Testis (tissue), 3 donors: ENCODE measurements around the gene DNER. TPM values are rescaled to one million over a fixed set of nuclear protein-coding genes. Genes with fewer than 3 reads are reported as not detected.

Experiments used
- DNase-seq: peaks from one replicate; pipeline ENCODE4 v3.0.0-alpha.2; 2019
- H3K27ac ChIP-seq, 2 donors: fragments of 200-600 bp; sonication (generic); one replicate each; pipeline ENCODE4 v1.5.1; 2019
- H3K27me3 ChIP-seq: fragments of 200-600 bp; sonication (generic); one replicate; pipeline ENCODE4 v1.5.1; 2019
- H3K36me3 ChIP-seq: fragments of 200-600 bp; sonication (generic); one replicate; pipeline ENCODE4 v1.5.1; 2017; ENCODE audit warnings: low read depth; ENCODE audit errors: missing control alignments
- H3K4me1 ChIP-seq: fragments of 200-600 bp; sonication (generic); one replicate; pipeline ENCODE4 v1.5.1; 2019
- H3K4me3 ChIP-seq, 2 donors: fragments of 200-600 bp; sonication (generic); one replicate each; pipeline ENCODE4 v1.5.1; 2017 to 2019
- H3K9me3 ChIP-seq: fragments of 200-600 bp; sonication (generic); one replicate; pipeline ENCODE4 v1.5.1; 2017
- POLR2A ChIP-seq: fragments of 450-650 bp; IDR thresholded peaks from one replicate; pipeline ENCODE4 v1.6.1; 2017; ENCODE audit warnings: antibody characterized with exemption, mild to moderate bottlenecking, moderate library complexity
- WGBS, 2 donors: methylation state at CpG; one replicate each; pipeline ENCODE4 v1.1.5; 2018; 5-methylcytosine and 5-hydroxymethylcytosine counted together
- intact Hi-C: fragments of 100-400 bp; cut with DNase I; formaldehyde crosslinking; loops from one replicate; pipeline ENCODE4 v1.15.1; 2023; ENCODE audit warnings: low total_unique reads
- polyA plus RNA-seq: library from polyadenylated mRNA; stranded (reverse); fragments of 350-450 nt; fragmentation: Illumina TruSeq; extraction: RNeasy Lipid Tissue Mini Kit (QIAGEN cat#74804); gene quantifications from one replicate; pipeline ENCODE4 v1.2.3, GENCODE V29; 2014; ENCODE audit warnings: low read depth, low replicate concordance; ENCODE audit not compliant: insufficient read depth
- total RNA-seq, 2 donors: library from RNA; depleted of rRNA; stranded (reverse); fragments of >200 nt; gene quantifications; one replicate each; pipeline ENCODE4 v1.2.3, GENCODE V29; 2016
- TF ChIP-seq, protein P1 (sequence below), 3 experiments: fragments of 450-650 bp in 2 of 3; fragments of 200-600 bp in 1 of 3; sonication (generic) in 1 of 3; IDR thresholded peaks; one replicate each; pipeline ENCODE4 v1.5.1; 2016 to 2019; ENCODE audit warnings: antibody characterized with exemption in 3 of 3, mild to moderate bottlenecking in 2 of 3, moderate library complexity in 1 of 3

The DNER gene
- total and polyA plus RNA-seq, 3 donors from 2014 or later: 2.0 to 4.8 (median 2.9) TPM

DNA sequence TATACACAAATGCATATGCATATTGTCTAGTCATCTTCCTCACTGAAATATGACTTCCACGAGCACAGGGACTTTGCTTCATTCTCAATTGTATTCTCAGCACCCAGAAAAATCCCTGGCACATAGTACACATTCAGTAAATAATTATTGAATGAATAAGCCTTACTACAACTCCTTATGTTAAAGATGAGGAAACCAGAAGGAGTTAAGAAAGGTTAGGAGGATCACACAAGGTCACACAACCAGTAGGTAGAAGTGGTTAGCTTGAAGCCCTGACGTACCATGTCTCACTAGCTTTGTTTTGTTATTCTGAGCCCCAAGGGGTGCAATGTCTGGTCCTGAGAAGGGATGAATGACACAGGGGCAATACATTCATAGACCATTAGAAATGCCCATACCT lies 222.3 kb downstream of the DNER start:
- WGBS, 2 donors: 81 to 92% methylated on average over 2 of the region's 2 CpGs
- intact Hi-C loops: no loop called here
- no peaks in the 10 kb centered on the region for H3K4me1 ChIP-seq
- no peak for DNase-seq
- H3K27me3 ChIP-seq: no peaks in the 10 kb centered on the region
- no peak overlapping the region for H3K4me3 ChIP-seq
- no peaks in the 10 kb centered on the region for H3K36me3 ChIP-seq
- TF ChIP-seq, protein P1, sequence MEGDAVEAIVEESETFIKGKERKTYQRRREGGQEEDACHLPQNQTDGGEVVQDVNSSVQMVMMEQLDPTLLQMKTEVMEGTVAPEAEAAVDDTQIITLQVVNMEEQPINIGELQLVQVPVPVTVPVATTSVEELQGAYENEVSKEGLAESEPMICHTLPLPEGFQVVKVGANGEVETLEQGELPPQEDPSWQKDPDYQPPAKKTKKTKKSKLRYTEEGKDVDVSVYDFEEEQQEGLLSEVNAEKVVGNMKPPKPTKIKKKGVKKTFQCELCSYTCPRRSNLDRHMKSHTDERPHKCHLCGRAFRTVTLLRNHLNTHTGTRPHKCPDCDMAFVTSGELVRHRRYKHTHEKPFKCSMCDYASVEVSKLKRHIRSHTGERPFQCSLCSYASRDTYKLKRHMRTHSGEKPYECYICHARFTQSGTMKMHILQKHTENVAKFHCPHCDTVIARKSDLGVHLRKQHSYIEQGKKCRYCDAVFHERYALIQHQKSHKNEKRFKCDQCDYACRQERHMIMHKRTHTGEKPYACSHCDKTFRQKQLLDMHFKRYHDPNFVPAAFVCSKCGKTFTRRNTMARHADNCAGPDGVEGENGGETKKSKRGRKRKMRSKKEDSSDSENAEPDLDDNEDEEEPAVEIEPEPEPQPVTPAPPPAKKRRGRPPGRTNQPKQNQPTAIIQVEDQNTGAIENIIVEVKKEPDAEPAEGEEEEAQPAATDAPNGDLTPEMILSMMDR (IDR thresholded peaks at IDR 0.05): no peak
- TF ChIP-seq POLR2A: no peak
- no peak overlapping the region for H3K27ac ChIP-seq
- no peaks in the 10 kb centered on the region for H3K9me3 ChIP-seq

- intact Hi-C loops: no loop called here
- no peak overlapping the region for H3K4me3 ChIP-seq
- H3K27me3 ChIP-seq: no peaks in the 10 kb centered on the region
- H3K36me3 ChIP-seq: no peaks in the 10 kb centered on the region
- no peak overlapping the region for H3K27ac ChIP-seq
- H3K9me3 ChIP-seq: no peaks in the 10 kb centered on the region
- 100% methylated on average over 1 of the region's 1 CpG for WGBS, 2 donors
- no peak for DNase-seq
- H3K4me1 ChIP-seq: no peaks in the 10 kb centered on the region
- TF ChIP-seq, protein P1 (IDR thresholded peaks at IDR 0.05): no peak
- TF ChIP-seq POLR2A: no peak
These were observed 224.2 kb downstream of the DNER start for GRCh38 chr2:229490167-229490566.

DNA sequence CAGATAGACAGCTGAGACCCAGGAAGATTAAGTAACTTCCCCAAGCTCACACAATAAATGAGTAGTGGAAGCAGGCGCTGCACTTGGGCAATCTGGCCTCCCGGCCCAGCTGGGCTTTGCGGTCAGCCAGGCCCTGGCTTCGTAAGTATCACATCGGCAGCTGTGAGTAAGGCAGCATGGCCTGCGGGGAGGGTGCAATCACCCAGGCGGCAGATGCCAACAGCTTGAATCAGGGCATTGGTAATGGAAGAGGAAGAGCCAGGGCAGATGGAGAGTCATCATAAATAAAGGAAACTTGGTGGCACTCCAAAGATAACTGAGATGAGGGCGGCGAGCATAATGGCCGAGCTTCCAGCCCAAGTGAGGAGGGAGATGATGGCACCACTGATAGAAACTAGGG lies 225.3 kb downstream of the DNER start:
- H3K36me3 ChIP-seq: no peaks in the 10 kb centered on the region
- no peak for DNase-seq
- H3K4me3 ChIP-seq: no peak overlapping the region
- TF ChIP-seq, protein P1 (IDR thresholded peaks at IDR 0.05): no peak
- no peak for TF ChIP-seq POLR2A
- no peaks in the 10 kb centered on the region for H3K4me1 ChIP-seq
- no peaks in the 10 kb centered on the region for H3K27me3 ChIP-seq
- no peaks in the 10 kb centered on the region for H3K9me3 ChIP-seq
- no peak overlapping the region for H3K27ac ChIP-seq
- WGBS, 2 donors: 94% methylated on average over 9 to 10 of the region's 10 CpGs
- intact Hi-C loops: no loop called here

DNA sequence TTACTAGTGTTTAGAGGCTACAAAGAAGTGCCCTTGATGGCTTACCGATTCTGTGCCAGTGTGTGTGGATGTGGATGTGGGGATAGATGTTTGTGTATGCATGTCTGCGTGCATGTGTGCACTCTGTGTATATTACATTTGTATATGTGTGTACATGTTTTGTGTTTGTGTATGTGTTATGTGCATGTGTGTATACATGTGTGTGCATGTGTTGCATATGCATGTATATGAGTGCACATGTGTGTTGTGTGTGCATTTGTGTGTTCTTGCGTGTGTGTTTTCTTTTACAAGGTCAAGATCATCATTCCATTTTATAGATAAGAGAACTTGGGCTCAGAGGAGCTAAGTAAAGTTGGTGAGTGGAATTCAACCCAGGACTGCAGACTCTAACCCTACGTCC lies 226.1 kb downstream of the DNER start:
- H3K36me3 ChIP-seq: no peaks in the 10 kb centered on the region
- no peaks in the 10 kb centered on the region for H3K9me3 ChIP-seq
- no peak for DNase-seq
- WGBS, 2 donors: 92 to 94% methylated on average over 4 of the region's 4 CpGs
- no peak overlapping the region for H3K4me3 ChIP-seq
- H3K27me3 ChIP-seq: no peaks in the 10 kb centered on the region
- intact Hi-C loops: no loop called here
- no peak overlapping the region for H3K27ac ChIP-seq
- H3K4me1 ChIP-seq: no peaks in the 10 kb centered on the region
- no peak for TF ChIP-seq POLR2A
- TF ChIP-seq, protein P1 (IDR thresholded peaks at IDR 0.05): no peak

DNA sequence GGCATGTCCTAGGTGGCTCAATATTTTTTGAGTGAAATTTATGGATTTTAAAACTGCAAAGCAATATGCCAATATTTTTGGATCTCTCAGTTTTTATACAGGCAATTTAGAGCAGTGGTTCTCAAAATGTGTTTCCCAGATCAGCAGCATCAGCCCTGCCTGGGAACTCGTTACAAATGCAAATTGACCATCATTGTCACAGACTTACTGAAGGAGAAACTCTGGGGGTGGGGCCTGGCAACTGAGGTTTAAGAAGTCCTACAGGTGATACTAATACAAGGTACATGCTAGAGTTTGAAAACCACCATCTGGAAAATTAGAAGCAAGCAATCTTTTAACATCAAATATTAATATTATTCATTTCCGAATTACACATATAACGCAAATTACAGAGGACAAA lies 227.7 kb downstream of the DNER start:
- no peak for DNase-seq
- no peaks in the 10 kb centered on the region for H3K4me1 ChIP-seq
- WGBS, 2 donors: 90 to 96% methylated on average over 3 of the region's 3 CpGs

More for the DNA sequence above, 227.7 kb downstream of the DNER start:
- Histone ChIP-seq H3K36me3 (no peaks in the 10 kb centered on the region), H3K4me3 (no peak overlapping the region), H3K9me3 (no peaks in the 10 kb centered on the region), H3K27me3 (no peaks in the 10 kb centered on the region), H3K27ac (no peak overlapping the region)
- no peak for TF ChIP-seq POLR2A
- TF ChIP-seq, protein P1 (IDR thresholded peaks at IDR 0.05): no peak
- intact Hi-C loops: no loop called here
